IMR-90 (cell line): ENCODE data around the gene TIGD2. TPM values are rescaled to one million over a fixed set of nuclear protein-coding genes. Genes with fewer than 3 reads are reported as not detected.

ENCODE experiments used
- microRNA-seq, 2 experiments: library from miRNA; stranded (forward) in 1 of 2; unstranded in 1 of 2; fragments of 10-50 nt in 1 of 2; fragments of <30 nt in 1 of 2; gene quantifications in 1 of 2; microRNA quantifications in 1 of 2; one replicate each; pipeline versions ENCODE3 to v1.1.0; 2013 to 2020; ENCODE audit not compliant: insufficient read depth in 1 of 2, insufficient read length in 1 of 2, unreplicated experiment in 1 of 2
- polyA plus RNA-seq, 3 experiments: library from polyadenylated mRNA; depleted of rRNA; stranded (reverse); fragments of >200 nt; gene quantifications; 2 replicates each; pipeline ENCODE4 v1.2.3, GENCODE V29; 2012; ENCODE audit warnings: low replicate concordance in 1 of 3
- small RNA-seq, 5 experiments: library from RNA; depleted of rRNA; stranded (forward); fragments of <200 nt; gene quantifications; one replicate each; pipeline ENCODE3, GENCODE V24; 2012
- total RNA-seq: library from RNA; depleted of rRNA; stranded (reverse); fragments of >200 nt; gene quantifications from 2 replicates; pipeline ENCODE4 v1.2.3, GENCODE V29; 2012; rRNA removed

Gene TIGD2
- total and polyA plus RNA-seq, 2 of the 4 experiments (the other 2 are of a cell fraction): 5.6 to 12.4 TPM

Small RNA genes within 50 kb of the gene (microRNA-seq; reads per million reads assigned to microRNA genes)
- gene RNU6-907P (ENCODE audit: insufficient read depth, insufficient read length): not detected

Small RNA genes within 50 kb of the gene (small RNA-seq; reads per million reads assigned to genes)
- 0 reads per million in 5 experiments for gene RNU6-907P

Other genes starting within 250 kb of the TIGD2 start
- 22.0 and 25.3 TPM in 2 replicates for gene FAM13A, start 54.3 kb upstream of the TIGD2 start, total RNA-seq
- gene FAM13A, start 54.3 kb upstream of the TIGD2 start, polyA plus RNA-seq (2012; rRNA removed): 9.5 and 13.1 TPM in 2 replicates
- under 0.01 TPM in 1 of 2 replicates, not detected in the other for gene GPRIN3, start 196.3 kb downstream of the TIGD2 start, total RNA-seq
- not detected in 2 replicates for gene GPRIN3, start 196.3 kb downstream of the TIGD2 start, polyA plus RNA-seq (2012; rRNA removed)